Lower leg skin (tissue), 3 donors: Measurements from ENCODE around the gene TDRKH.
A peak's percentile ranks its signal among the peaks of the same experiment; 100 is the strongest.

Source experiments
- CTCF ChIP-seq, 3 donors: fragments of 450-650 bp; IDR thresholded peaks; one replicate each; pipeline ENCODE4 v1.5.1; 2016; ENCODE audit warnings: antibody characterized with exemption in 3 of 3, mild to moderate bottlenecking in 3 of 3, moderate library complexity in 2 of 3
- POLR2A ChIP-seq, 2 donors: fragments of 450-650 bp; IDR thresholded peaks; one replicate each; pipeline ENCODE4 v1.6.1; 2016 to 2017; ENCODE audit warnings: antibody characterized with exemption in 2 of 2, mild to moderate bottlenecking in 1 of 2, moderate library complexity in 1 of 2

GRCh38 chr1:151790071-151790939 lies at the start of gene TDRKH:
- TF ChIP-seq CTCF (IDR thresholded peaks at IDR 0.05): peak in 1 of 3 donors; percentile 70
- no peak for TF ChIP-seq POLR2A (IDR thresholded peaks at IDR 0.05)
